HL-60 (cell line): ENCODE data around the gene BET1.

Experiments
- CTCF ChIP-seq: IDR thresholded peaks from one replicate; pipeline ENCODE4 v1.5.1; 2011; ENCODE audit warnings: low read length, control low read depth, inconsistent platforms; ENCODE audit not compliant: insufficient read depth
- GABPA ChIP-seq: IDR thresholded peaks from 2 replicates; pipeline ENCODE4 v1.6.1; 2012; ENCODE audit warnings: low read depth
- POLR2AphosphoS5 ChIP-seq: IDR thresholded peaks from 2 replicates; pipeline ENCODE4 v1.6.1; 2012; ENCODE audit warnings: low read depth
- REST ChIP-seq: IDR thresholded peaks from 2 replicates; pipeline ENCODE4 v1.6.1; 2012; ENCODE audit warnings: low read depth; ENCODE audit not compliant: insufficient replicate concordance

GRCh38 chr7:94004024-94004951, at the start of gene BET1:
- TF ChIP-seq REST, result peak; percentile 51
- peak; percentile 80 for TF ChIP-seq POLR2AphosphoS5
- TF ChIP-seq CTCF, result no peak
- no peak for TF ChIP-seq GABPA
